GM18907 (cell line): Measurements from ENCODE around the gene AP1M1.

Experiments used
- ATAC-seq: cut with Tn5 transposase; IDR thresholded peaks from one replicate; pipeline ENCODE4 v1.9.1; 2021; ENCODE audit warnings: mild to moderate bottlenecking, moderate library complexity; ENCODE audit not compliant: unreplicated experiment

AP1M1 gene

GRCh38 chr19:16207063-16207462, 9.4 kb downstream of the AP1M1 start:
- ATAC-seq: no peak

GRCh38 chr19:16207490-16208025, 9.8 kb downstream of the AP1M1 start:
- ATAC-seq: no peak

- ATAC-seq: no peak
Observed at GRCh38 chr19:16208064-16208759, 10.5 kb downstream of the AP1M1 start.

- no peak for ATAC-seq
Observed at GRCh38 chr19:16208847-16209665, 11.3 kb downstream of the AP1M1 start.

GRCh38 chr19:16210168-16210567, 12.5 kb downstream of the AP1M1 start:
- no peak for ATAC-seq

GRCh38 chr19:16213076-16213475, 15.4 kb downstream of the AP1M1 start:
- ATAC-seq: no peak

GRCh38 chr19:16216744-16217670, 19.3 kb downstream of the AP1M1 start:
- ATAC-seq: no peak

- ATAC-seq: no peak
Observed at GRCh38 chr19:16217716-16218451, 20.2 kb downstream of the AP1M1 start.

GRCh38 chr19:16218851-16219250, 21.1 kb downstream of the AP1M1 start:
- no peak for ATAC-seq

- ATAC-seq: no peak
Observed at GRCh38 chr19:16222806-16223205, 25.1 kb downstream of the AP1M1 start.

- no peak for ATAC-seq
Observed at GRCh38 chr19:16223746-16224145, 26.0 kb downstream of the AP1M1 start.

- ATAC-seq: no peak
Observed at GRCh38 chr19:16224293-16225045, 26.8 kb downstream of the AP1M1 start.

- no peak for ATAC-seq
Observed at GRCh38 chr19:16225279-16226183, 27.8 kb downstream of the AP1M1 start.

- no peak for ATAC-seq
Observed at GRCh38 chr19:16226184-16226591, 28.5 kb downstream of the AP1M1 start.

GRCh38 chr19:16226878-16227836, 29.4 kb downstream of the AP1M1 start:
- ATAC-seq: no peak

GRCh38 chr19:16227837-16228636, 30.3 kb downstream of the AP1M1 start:
- no peak for ATAC-seq
